HG03159 (cell line): ENCODE data around the gene ANKRD44.
A peak's percentile ranks its signal among the peaks of the same experiment; 100 is the strongest.

Experiments
- ATAC-seq: cut with Tn5 transposase; IDR thresholded peaks from one replicate; pipeline ENCODE4 v1.9.1; 2021; ENCODE audit warnings: mild to moderate bottlenecking, moderate library complexity; ENCODE audit not compliant: unreplicated experiment

The ANKRD44 gene

DNA sequence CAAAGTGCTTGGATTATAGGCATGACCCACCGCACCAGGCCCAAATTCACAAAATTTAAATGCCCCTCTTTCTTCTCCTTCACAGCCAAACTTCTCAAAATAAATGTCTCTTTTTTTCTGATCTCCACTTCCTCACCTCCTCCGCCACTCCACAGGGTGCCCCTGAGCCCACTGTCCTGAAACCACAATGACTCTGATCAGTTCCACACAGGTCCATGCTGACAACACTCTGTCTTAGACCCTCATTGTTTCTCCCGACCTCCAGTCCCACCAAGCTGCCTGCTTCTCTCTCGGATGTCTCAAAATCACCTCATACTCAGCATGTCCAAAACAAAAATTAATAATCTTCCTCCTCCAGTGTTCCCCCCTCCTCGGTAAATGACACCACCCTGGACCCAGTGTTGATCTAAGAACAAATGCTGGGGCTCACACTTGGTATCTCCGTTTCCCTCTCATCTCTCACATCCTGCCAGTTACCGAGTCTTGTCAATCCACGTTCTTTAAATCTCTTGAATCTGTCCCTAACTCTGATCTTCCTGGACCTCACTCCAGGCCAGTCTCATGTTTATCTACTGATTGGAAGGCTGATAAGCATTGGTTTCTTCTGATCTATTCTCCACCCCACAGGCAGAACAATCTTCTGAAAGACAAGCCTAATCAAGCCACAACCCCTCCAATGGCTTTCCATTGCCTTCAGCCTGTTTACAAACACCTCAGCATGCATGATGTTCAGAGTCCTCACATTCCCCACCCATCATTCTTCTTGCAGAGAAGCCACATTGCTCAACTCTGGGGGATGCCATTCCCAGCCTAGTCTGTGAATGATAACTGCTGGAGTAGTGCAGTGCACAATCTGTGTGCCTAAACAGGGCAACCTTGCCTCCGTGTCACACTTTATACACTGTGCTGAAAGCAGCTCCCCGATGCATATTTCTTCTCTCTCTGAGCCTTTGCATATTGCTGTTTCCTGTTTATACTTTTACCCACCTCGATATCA is 12.4 kb upstream of the ANKRD44 start:
- ATAC-seq, result peak; percentile 47

DNA sequence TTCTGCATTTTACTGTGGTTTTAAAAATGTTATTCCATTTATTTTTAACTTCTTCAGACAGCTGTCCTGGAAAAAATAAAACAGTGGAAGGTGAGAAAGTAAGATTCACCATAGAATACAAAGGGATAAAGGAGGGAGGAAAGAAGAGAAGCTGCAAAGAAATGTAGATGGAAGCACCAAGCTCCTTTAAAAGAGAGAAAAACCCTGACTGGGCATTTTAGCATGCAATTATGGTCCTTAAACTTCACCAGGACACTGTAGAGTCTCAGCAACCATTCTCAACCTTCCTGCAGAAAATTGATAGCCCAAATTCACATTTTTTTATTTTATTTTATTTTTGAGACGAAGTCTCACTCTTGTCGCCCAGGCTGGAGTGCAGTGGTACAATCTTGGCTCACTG is 11.6 kb upstream of the ANKRD44 start:
- ATAC-seq, result no peak

DNA sequence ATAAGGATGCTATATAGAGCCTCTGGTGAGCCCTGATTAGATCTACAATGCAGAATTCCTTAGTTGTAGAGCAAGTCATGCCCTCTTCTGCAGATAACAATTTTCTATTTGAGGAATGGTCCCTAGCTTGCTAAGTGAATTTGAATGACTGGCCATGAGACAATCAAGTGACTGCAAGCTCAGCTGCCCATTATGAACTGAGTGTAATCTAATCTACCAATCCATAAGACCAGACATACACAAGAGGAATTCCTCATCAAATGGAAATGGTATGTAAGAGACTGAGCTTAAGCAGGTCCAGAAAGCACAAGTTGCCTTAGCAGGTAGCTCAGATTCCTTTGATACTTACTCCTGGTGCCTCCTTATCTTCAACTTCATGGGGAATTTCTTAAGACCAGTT is 4.8 kb upstream of the ANKRD44 start:
- ATAC-seq, result no peak

DNA sequence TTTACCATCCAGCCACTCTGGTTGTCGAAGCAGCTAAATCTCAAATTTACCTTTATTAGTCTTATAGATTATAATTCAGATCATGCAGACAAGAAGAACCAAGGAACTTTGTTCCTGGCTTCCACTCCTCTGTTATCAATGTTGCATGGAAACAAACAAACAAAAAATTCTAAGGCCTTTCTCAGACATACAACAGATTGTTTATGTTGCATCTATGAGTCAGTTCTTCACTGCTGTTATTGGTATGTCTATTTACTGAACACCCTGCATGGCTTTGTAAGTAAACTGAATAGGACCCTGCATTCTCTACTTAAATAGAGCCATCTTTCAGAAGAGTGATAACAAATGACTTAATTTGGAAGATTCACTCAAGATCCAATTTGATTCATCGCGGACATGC is 1.6 kb upstream of the ANKRD44 start:
- ATAC-seq, result no peak

DNA sequence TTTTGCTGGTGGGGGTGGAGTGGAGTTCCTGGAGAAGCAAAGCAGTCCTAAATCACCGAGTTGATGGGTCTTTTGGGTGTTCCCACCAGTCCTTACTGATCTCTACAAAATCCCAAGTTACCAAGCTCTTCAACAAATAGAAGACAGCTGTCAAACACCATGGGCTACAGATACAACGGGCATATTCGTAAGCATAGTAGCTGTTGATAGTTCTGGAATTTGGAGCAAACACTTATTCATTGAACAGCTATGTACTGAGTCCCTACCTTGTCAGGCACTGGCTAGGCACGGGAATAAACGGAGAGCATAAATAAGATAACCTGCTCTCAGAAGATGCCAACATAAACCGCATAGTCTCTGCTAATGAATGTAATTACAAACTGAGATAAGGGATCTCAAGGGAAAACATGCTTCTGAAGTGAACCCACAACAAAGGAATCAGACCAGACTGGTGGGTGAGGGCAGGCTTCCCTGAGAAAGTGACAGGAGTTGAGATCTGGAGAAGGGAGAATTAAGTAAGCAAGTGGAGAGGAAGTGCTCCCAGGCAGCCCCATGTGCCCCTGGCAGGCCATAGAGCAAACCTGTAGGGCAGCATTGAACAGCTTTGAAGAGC is 947 bp upstream of the ANKRD44 start:
- ATAC-seq, result no peak

DNA sequence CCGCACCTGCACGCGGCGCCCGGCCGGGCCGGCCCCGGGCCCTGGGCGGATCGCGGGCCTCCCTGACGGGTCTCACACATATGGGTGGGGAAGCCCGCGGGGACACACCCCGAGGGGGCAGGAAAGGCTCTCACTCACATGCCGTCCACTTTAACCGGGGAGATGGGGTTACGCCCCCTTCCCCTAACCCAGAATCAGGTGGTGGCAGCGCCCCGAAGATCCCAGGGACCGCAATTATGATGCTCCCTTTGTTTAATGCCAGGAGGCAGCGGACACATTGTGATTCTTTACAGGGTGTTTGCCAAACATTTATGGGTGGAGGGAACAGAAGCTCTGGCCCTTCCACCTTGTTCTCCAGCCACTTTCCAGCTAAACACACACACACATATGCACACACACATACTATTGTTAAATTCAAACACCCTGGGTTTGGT is 424 bp upstream of the ANKRD44 start:
- ATAC-seq, result no peak

DNA sequence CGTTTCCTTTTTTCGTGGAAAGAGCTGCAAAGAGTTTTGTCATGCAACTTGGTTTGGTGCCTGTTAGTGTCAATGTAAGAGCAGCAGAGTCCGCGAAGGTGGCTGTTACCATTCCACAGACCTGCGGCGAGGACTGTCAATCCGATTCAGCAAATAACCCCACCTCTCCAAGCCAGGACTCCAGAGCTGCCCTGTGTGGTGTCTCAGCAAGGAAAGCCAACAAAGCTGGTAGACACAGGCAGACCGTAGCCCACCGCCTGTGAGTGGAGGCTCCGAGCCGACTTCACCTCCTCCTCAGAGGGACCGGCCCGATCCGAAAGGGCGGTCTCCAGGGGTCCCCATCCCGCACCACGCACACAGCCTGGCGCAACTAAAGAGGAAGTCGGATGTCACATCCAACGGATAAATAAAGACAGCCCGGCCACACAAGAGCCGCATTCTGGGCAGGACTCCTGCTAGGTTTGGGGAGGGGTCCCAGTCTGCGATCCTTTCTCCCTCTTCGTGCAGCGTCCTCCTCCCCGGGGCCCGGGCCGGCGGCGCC is 819 bp downstream of the ANKRD44 start:
- no peak for ATAC-seq

DNA sequence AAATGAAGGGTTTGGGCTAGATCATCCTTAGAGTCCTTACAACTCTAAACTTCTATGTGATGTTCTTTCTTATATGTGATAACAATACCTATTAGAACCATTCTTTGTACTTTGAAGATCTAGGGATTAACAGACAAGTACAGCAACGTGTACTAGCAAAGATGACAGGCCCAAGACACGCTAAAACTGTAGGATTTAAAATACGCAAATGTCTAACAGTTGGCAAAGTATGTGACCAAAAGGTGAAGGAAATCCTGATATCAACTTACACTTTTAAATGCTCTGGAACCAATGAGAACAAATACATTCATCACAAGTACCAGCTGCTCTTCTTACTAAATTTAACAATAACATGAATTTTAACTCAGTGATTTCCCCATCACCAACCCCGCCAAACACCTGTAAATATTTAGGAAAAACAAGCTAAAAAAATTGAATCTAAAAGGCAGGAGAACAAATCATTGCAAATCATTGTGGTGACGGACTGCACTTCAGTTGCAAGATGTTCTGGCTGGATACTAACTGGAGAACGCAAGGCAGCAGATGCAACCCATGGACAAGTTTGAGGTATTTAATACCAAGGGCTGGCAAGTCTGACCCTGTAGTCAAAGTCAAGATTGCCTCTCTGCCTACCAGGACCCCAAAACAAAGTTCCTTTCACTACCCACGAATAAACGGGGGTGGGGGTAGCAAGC is 1.4 kb downstream of the ANKRD44 start:
- no peak for ATAC-seq

DNA sequence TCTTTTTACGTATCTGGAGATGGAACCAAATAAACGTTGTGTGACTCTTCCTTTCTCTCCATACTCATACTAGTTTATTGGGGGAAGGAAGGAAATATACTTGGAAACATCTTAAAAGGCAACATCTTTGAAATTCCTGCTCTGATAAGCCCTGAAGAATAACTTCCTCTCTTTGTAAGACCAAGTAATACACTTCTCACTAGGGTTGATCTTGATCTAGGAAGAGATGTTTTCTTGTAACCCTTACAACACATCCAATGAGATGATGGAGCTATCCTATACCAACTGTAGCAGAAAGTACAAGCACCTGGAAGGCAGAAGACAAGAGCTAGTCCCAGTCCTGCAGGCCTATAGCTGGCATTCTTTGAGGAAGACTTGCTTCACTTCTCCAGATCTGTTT is 2.0 kb downstream of the ANKRD44 start:
- ATAC-seq, result no peak

DNA sequence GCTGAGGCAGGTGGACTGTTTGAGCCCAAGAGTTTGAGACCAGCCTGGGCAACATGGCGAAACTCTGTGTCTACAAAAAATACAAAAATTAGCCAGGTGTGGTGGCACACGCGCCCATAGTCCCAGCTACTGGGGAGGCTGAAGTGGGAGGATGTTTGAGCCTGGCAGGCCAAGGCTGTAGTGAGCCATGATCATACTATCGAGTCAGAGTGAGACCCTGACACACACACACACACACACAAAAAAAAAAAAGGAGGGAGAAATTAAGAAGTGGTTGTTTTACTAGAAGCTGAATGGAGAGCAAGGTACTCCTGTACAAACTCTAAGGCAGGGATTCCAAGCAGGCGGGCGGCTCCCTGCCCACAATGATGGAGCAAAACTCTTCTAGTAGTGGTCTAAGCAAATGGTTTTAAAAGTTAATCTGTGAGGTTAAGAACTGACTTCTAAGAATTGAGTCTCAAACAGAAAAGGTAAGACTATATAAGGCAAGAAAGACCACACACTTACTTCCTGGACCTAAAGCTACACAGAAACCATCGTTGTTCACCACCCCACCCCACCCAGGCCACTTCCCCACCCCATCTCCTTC is 2.6 kb downstream of the ANKRD44 start:
- no peak for ATAC-seq

DNA sequence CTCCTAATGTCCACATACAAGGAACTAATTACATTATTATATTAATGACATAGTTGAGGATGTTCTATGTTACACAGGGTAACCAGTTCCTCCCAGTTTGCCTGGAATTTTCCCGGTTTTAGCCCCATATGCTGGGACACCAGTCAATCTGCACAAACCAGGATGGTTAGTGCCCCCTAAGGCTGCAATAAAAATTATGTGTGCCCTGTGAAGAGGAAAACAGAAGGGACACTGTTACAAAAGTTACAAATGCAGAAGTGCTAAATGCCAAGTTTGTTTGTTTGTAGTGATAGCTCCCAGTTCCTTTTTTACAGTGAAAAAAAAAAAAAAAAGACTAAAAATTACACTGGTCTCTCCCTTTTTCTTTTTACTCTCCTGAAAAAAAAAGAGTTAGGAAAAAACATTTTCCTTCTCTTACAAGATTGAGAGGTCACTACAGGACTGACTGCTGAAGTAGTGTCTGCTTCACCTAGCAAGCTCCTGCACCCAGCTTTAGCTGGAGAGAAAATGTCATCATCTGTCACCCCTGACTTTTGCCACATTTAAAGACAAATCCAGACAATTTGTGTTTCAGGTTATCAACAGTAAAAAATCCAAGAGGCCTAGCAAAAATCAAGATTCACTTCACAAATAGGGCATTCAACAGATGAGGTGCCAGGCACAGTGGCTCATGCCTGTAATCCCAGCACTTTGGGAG is 3.2 kb downstream of the ANKRD44 start:
- ATAC-seq, result no peak

DNA sequence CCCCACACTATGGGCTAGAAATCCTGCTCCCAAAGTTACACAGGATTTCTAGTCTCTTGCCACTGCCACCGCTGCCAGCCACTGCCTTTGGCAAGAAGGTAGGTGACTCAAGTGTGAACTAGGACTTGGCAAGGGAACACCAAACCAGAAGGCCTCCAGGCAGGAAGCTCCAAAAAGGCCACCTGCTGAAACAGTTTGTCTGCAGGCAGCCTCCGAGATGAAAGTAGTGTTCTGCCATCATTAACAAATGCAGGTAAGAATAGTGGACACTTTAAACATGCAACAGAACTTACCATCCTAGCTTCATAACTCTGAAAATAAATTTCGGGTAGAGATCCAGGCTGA is 3.9 kb downstream of the ANKRD44 start:
- no peak for ATAC-seq

DNA sequence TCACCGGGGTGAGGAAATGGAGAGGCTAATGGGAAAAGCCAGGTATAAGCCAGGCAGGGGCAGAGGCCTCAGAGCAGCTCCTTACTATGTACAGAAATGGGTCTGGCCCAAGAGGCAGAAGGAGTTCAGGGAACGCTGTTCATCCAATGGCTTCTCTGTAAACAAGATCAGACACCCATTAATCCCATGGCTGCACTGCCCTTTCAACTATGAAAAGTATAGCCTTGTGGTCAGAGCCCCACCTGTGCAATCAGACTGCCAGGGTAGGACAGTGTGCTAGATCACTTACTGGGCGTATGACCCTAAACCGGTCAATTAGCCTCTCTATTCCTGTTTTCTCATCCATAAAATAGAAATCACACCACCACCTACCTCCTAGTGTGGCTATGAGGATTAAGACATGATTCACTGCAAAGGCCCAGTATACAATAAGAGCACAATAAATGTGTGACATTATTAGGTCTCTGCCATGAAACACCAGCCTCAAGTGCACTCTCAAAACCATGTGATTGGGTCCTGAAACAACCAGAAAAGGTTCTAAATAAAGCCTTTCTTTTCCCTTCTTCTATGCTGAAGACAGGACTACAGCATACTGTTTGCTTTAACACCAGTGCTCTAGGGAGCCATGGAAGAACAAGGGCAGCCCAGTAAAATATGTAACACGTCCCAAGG is 4.4 kb downstream of the ANKRD44 start:
- ATAC-seq, result no peak

DNA sequence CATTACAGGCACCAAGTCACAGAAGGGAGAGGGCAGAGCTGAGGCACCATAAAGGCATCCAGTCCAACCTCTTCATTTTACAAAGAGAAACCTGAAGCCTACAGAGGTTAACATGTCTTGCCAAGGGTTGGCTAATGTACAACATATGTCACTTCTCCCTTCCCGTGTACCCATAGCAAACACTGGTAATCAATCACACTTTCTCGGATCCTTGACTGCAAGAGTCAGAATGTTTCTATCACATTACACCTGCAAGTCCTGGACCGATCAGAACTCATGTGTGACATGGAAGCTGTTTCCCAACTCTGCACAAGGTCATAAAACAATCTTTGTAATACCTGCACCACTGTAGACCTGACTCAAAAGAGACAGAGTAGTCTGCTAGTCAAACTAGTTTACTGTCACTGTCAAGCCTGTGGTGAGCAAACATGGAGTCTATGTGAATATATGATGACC is 6.0 kb downstream of the ANKRD44 start:
- peak; percentile 52 for ATAC-seq

DNA sequence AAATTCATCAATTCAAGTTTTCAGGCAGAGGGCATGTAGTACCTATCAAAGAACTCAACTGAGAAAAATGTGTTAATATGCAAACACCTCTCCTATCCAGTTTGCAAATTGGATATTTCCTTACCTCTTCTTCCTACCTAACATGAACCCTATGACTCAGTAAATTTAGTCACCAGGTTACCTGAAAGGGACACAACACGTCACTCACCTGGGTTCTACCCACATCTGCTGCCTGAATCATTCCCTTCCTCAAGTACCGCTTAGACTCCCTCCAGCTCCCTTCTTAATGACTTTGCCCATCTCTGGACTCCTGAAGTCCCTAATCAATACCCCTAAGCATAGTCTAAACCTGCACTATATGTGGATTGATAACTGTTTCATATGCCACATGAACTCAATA is 10.4 kb downstream of the ANKRD44 start:
- ATAC-seq, result no peak

DNA sequence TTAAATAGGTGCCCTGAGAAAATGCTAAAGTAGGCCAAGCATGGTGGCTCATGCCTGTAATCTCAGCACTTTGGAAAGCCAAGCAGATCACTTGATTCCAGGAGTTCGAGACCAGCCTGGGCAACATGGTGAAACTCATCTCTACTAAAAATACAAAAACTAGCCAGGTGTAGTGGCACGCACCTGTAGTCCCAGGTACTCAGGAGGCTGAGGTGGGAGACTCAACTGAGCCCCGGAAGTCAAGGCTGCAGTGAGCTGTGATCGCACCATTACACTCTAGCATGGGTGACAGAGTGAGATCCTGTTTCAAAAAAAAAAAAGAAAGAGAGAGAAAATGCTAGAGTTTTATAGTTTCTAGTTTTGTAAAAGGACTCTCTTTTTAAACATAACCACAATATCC is 12.0 kb downstream of the ANKRD44 start:
- ATAC-seq, result no peak

DNA sequence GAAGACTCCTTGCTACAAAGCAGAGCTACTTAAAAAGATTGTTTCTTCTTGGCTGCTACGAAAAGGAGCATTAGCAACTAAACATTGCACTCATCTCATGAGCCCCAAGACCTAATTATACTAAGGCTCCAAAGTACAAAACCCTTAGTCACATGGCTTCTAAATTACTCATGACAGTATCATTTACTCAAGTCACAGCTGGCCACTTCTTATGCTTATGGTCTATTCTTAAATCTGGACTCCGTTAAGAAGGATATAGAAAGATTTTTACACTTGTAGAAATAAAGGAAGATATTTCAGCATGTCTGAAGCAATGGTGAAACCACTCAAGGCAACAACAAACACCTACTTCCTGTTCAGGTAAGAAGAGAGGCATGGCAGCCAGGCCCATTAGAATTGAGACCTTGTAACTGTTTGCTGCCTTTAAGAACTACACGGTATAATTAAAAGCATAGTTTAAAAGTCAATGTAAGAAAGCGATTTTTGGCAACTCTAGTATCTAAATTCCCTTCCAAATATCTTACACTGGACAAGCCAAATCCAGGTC is 12.7 kb downstream of the ANKRD44 start:
- ATAC-seq, result peak; percentile 33

DNA sequence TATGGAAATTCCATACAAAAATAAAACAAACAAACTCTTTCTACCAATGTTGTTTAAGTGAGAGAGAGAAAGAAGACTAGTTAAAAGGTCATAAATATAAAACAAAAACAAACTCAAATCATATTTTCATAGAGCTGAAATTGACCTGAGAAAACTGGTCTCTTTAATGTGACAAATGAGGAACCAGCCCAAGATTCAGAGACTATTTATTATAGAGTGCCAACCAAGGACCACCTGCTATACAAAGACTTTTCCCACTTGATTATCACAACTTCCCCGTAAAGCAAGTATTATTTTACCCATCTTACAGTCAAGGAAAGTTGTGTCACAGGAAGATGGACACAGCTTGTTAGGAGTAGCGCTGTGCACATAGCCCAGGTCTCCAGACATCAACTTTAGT is 13.3 kb downstream of the ANKRD44 start:
- ATAC-seq, result peak; percentile 37

DNA sequence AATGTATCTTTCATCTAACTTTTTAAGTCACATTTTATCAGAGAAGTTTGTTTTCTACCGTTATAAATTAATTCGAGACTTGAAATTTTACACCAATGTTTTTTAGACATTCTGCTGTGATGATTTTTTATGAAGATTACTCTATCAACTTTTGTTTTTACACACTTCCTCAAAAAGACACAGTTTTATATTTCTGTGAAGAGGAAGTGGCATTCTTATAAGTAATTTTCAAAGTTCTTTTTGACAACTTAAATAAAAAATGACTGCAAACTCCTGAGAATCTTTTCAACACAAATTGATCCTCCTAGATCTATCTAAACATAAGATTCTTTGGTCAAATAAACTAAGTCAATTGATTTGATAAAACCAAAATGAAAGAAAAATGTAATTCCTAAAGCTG is 13.7 kb downstream of the ANKRD44 start:
- no peak for ATAC-seq

DNA sequence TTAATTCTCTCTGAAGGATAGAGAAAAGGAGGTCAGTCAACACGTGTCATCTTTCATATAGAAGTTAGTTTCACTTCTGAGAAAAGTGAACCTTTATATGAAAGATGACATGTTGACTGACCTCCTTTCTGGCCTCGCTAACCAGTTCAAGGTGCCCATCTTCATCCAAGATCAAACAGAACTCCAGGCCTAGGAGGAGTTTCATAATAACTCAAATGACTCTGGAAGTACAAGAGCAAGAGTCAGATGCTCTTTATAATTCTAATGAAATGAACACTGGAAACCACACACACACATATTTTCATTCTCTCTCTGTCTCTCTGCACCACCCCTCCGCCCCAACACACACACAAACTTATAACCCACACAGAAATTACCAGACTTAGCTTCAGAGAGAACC is 16.3 kb downstream of the ANKRD44 start:
- peak; percentile 35 for ATAC-seq
